WERI-Rb-1 (cell line): ENCODE data around the gene A3GALT2.

Experiments used
- DNase-seq: peaks from one replicate; pipeline ENCODE4 v3.0.0-alpha.2; 2020
- H3K27ac ChIP-seq: fragments of 250-450 bp; sonication (Bioruptor Pico); 2 replicates; pipeline ENCODE4 v1.5.1; 2020; ENCODE audit warnings: mild to moderate bottlenecking, moderate library complexity
- H3K27me3 ChIP-seq: fragments of 250-450 bp; sonication (Bioruptor Pico); 2 replicates; pipeline ENCODE4 v1.5.1; 2021; ENCODE audit warnings: mild to moderate bottlenecking, low read depth, moderate library complexity; ENCODE audit not compliant: insufficient read depth, severe bottlenecking
- H3K36me3 ChIP-seq: fragments of 250-450 bp; sonication (Bioruptor Pico); 2 replicates; pipeline ENCODE4 v1.5.1; 2020; ENCODE audit warnings: mild to moderate bottlenecking, moderate library complexity
- H3K4me3 ChIP-seq: 2 replicates; pipeline ENCODE4 v1.5.1; 2011; ENCODE audit warnings: low read depth, mild to moderate bottlenecking, control low read depth, low read length
- H3K9me3 ChIP-seq: fragments of 250-450 bp; sonication (Bioruptor Pico); 2 replicates; pipeline ENCODE4 v1.5.1; 2021; ENCODE audit warnings: mild to moderate bottlenecking, moderate library complexity; ENCODE audit not compliant: severe bottlenecking
- CTCF ChIP-seq: IDR thresholded peaks from 2 replicates; pipeline ENCODE4 v1.5.1; 2011; ENCODE audit warnings: low read depth, mild to moderate bottlenecking, control low read depth, inconsistent platforms, low read length

Gene A3GALT2

GRCh38 chr1:33342041-33342723, 21.3 kb upstream of the A3GALT2 start:
- TF ChIP-seq CTCF: 0 out of 2 replicates have a peak, but pooled peaks have one; percentile 13
- peak; percentile 89 for DNase-seq
- peak overlapping the region; percentile 99 for H3K27ac ChIP-seq
- H3K36me3 ChIP-seq: peaks cover 74% of the 10 kb centered on the region
- peak overlapping the region; percentile 16 for H3K4me3 ChIP-seq
- no peaks in the 10 kb centered on the region for H3K27me3 ChIP-seq
- no peaks in the 10 kb centered on the region for H3K9me3 ChIP-seq

GRCh38 chr1:33341190-33341589, 20.3 kb upstream of the A3GALT2 start:
- H3K27me3 ChIP-seq: no peaks in the 10 kb centered on the region
- TF ChIP-seq CTCF: no peak
- no peak overlapping the region for H3K4me3 ChIP-seq
- DNase-seq: no peak
- H3K27ac ChIP-seq: peak overlapping the region; percentile 99
- H3K9me3 ChIP-seq: no peaks in the 10 kb centered on the region
- peaks cover 64% of the 10 kb centered on the region for H3K36me3 ChIP-seq

- Histone ChIP-seq H3K27ac (peak overlapping the region; percentile 99), H3K36me3 (peaks cover 61% of the 10 kb centered on the region), H3K9me3 (no peaks in the 10 kb centered on the region), H3K27me3 (no peaks in the 10 kb centered on the region), H3K4me3 (no peak overlapping the region; the same call in 1 of the 2 replicates)
- TF ChIP-seq CTCF: peak; percentile 48; the same call in 1 of the 2 replicates
- peak; percentile 54 for DNase-seq
Measured at GRCh38 chr1:33339413-33339812, 18.5 kb upstream of the A3GALT2 start.

GRCh38 chr1:33338440-33339211, 17.7 kb upstream of the A3GALT2 start:
- no peak for TF ChIP-seq CTCF
- Histone ChIP-seq H3K27me3 (no peaks in the 10 kb centered on the region), H3K36me3 (peaks cover 61% of the 10 kb centered on the region), H3K27ac (peak overlapping the region; percentile 99), H3K9me3 (no peaks in the 10 kb centered on the region), H3K4me3 (peak overlapping the region; percentile 26)
- DNase-seq: peak; percentile 93

- DNase-seq: peak; percentile 39
- no peaks in the 10 kb centered on the region for H3K27me3 ChIP-seq
- TF ChIP-seq CTCF: no peak
- peak overlapping the region; percentile 99 for H3K27ac ChIP-seq
- H3K36me3 ChIP-seq: peaks cover 61% of the 10 kb centered on the region
- no peaks in the 10 kb centered on the region for H3K9me3 ChIP-seq
- peak overlapping the region; percentile 13 for H3K4me3 ChIP-seq
Measured at GRCh38 chr1:33338048-33338439, 17.1 kb upstream of the A3GALT2 start.
